ENCODE results near the gene MIA3. TPM values are rescaled to one million over a fixed set of nuclear protein-coding genes. Genes with fewer than 3 reads are reported as not detected.

Gene MIA3
- total and polyA plus RNA-seq, 9 of the 15 experiments (the other 6 are each of a cell fraction or from before 2014, with no cell fraction given) = 21.6 to 89.4 (median 40.8) TPM

DNA sequence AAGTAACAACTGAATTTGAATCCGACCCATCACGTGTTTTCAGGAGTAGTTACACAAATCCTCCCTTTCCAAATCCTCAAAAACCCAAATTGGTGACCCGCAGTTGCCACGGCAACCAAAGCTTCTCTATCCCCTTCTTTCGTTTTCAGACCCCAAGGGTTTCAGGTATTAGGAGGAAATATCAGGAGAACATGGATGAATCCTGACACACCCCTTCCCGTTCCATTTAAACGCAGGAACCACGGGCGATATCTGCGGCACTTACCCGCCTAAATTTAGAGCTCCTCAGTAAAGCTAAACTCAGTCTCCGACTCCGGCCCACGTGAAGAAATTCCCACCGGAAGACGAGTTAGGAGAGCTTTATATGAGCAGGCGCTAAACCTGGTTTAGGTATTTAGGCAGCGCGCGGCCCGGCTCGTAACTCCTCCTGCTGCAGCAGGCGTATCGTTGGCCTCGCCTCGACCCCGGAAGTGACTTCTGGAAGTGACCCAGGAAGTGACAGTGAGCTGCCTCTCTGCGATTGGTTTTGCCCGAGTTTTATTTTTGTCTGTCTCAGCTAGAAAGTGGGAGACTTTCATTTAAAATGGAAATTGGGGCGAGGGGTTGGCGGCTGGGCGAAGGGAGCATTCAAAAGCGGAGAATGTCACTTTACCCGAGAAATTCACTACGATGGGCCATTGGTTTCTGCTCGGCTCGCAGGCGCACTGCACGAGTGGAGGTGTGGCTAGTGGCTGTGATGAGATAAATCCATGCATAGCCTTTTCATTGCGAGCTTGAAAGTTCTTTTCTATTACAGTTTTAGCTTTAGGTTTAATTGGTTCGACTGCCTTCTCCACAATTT lies 28.2 kb upstream of the MIA3 start, which contains the start of gene TAF1A (continued):
- TF ChIP-seq STAT6 (CRISPR knock-in tag; IDR thresholded peaks at IDR 0.05) = no peak; the same call in 1 of the 2 replicates
- TF ChIP-seq, protein P1, sequence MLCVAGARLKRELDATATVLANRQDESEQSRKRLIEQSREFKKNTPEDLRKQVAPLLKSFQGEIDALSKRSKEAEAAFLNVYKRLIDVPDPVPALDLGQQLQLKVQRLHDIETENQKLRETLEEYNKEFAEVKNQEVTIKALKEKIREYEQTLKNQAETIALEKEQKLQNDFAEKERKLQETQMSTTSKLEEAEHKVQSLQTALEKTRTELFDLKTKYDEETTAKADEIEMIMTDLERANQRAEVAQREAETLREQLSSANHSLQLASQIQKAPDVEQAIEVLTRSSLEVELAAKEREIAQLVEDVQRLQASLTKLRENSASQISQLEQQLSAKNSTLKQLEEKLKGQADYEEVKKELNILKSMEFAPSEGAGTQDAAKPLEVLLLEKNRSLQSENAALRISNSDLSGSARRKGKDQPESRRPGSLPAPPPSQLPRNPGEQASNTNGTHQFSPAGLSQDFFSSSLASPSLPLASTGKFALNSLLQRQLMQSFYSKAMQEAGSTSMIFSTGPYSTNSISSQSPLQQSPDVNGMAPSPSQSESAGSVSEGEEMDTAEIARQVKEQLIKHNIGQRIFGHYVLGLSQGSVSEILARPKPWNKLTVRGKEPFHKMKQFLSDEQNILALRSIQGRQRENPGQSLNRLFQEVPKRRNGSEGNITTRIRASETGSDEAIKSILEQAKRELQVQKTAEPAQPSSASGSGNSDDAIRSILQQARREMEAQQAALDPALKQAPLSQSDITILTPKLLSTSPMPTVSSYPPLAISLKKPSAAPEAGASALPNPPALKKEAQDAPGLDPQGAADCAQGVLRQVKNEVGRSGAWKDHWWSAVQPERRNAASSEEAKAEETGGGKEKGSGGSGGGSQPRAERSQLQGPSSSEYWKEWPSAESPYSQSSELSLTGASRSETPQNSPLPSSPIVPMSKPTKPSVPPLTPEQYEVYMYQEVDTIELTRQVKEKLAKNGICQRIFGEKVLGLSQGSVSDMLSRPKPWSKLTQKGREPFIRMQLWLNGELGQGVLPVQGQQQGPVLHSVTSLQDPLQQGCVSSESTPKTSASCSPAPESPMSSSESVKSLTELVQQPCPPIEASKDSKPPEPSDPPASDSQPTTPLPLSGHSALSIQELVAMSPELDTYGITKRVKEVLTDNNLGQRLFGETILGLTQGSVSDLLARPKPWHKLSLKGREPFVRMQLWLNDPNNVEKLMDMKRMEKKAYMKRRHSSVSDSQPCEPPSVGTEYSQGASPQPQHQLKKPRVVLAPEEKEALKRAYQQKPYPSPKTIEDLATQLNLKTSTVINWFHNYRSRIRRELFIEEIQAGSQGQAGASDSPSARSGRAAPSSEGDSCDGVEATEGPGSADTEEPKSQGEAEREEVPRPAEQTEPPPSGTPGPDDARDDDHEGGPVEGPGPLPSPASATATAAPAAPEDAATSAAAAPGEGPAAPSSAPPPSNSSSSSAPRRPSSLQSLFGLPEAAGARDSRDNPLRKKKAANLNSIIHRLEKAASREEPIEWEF (CRISPR knock-in tag; IDR thresholded peaks at IDR 0.05) = 0 out of 2 replicates have a peak, but pooled peaks have one; percentile 30
- TF ChIP-seq LEF1 (IDR thresholded peaks at IDR 0.05) = peak; percentile 54; the same call in 1 of the 2 replicates
- peak; percentile 73; the same call in 1 of the 2 replicates for TF ChIP-seq GATAD2B (IDR thresholded peaks at IDR 0.05; ENCODE audit: borderline replicate concordance)
- TF ChIP-seq FOXA3 (CRISPR knock-in tag; conservative IDR thresholded peaks at IDR 0.05 in 1 of 2, IDR thresholded peaks at IDR 0.05 in 1 of 2) = 0 out of 4 replicates have a peak, but pooled peaks of 1 of the 2 experiments have one; percentile 34
- peak in 1 of 2 experiments; percentile 95; a peak in 1 of 4 replicates for TF ChIP-seq HDAC1 (IDR thresholded peaks at IDR 0.05)
- TF ChIP-seq, protein P2, sequence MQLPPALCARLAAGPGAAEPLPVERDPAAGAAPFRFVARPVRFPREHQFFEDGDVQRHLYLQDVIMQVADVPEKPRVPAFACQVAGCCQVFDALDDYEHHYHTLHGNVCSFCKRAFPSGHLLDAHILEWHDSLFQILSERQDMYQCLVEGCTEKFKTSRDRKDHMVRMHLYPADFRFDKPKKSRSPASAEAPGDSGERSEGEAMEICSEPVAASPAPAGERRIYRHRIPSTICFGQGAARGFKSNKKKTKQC (CRISPR knock-in tag; IDR thresholded peaks at IDR 0.05) = peak; percentile 57; the same call in 1 of the 2 replicates
- peak; percentile 30; the same call in 1 of the 2 replicates for TF ChIP-seq MTA3 (IDR thresholded peaks at IDR 0.05; ENCODE audit: borderline replicate concordance)
- peak; percentile 91 for TF ChIP-seq SAP30 (IDR thresholded peaks at IDR 0.05; ENCODE audit: borderline replicate concordance, insufficient read depth, low read depth, low read length, poor library complexity, severe bottlenecking)
- TF ChIP-seq, protein P3, sequence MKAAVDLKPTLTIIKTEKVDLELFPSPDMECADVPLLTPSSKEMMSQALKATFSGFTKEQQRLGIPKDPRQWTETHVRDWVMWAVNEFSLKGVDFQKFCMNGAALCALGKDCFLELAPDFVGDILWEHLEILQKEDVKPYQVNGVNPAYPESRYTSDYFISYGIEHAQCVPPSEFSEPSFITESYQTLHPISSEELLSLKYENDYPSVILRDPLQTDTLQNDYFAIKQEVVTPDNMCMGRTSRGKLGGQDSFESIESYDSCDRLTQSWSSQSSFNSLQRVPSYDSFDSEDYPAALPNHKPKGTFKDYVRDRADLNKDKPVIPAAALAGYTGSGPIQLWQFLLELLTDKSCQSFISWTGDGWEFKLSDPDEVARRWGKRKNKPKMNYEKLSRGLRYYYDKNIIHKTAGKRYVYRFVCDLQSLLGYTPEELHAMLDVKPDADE (conservative IDR thresholded peaks at IDR 0.05; ENCODE audit: control insufficient read depth, low read depth, low read length) = peak; percentile 83; the same call in 1 of the 2 replicates
- TF ChIP-seq ETV6 (IDR thresholded peaks at IDR 0.05; ENCODE audit: borderline replicate concordance in 1 of 2, low read depth in 2 of 2, low read length in 1 of 2) = peak; percentile 17 to 79; a peak in 2 of 4 replicates
- TF ChIP-seq ETV6 (CRISPR knock-in tag; IDR thresholded peaks at IDR 0.05; ENCODE audit: borderline replicate concordance) = no peak
- TF ChIP-seq HDAC3 (IDR thresholded peaks at IDR 0.05; ENCODE audit: borderline replicate concordance, partially characterized antibody) = no peak
- 0 out of 4 replicates have a peak, but pooled peaks of 1 of the 2 experiments have one; percentile 42 for TF ChIP-seq NONO (IDR thresholded peaks at IDR 0.05; ENCODE audit: low read depth in 2 of 2, low read length in 1 of 2)
